SK-N-SH treated with all-trans-retinoic acid at 6 μM for 48 hours (cell line): ENCODE measurements around the gene DNAH9.

Experiments used
- CREB5 ChIP-seq: fragments of 250-450 bp; sonication (Bioruptor Pico); IDR thresholded peaks from 2 replicates; pipeline ENCODE4 v1.5.1; 2020; ENCODE audit warnings: low read depth, mild to moderate bottlenecking, moderate library complexity
- CSDC2 ChIP-seq: fragments of 250-450 bp; sonication (Bioruptor Pico); IDR thresholded peaks from 2 replicates; pipeline ENCODE4 v1.5.0; 2020; ENCODE audit warnings: mild to moderate bottlenecking, moderate library complexity
- CSRNP3 ChIP-seq: fragments of 250-450 bp; sonication (Bioruptor Pico); IDR thresholded peaks from 2 replicates; pipeline ENCODE4 v1.5.1; 2021; ENCODE audit warnings: mild to moderate bottlenecking, moderate library complexity
- ISL1 ChIP-seq: fragments of 250-450 bp; sonication (Bioruptor Pico); IDR thresholded peaks from 2 replicates; pipeline ENCODE4 v2.1.2; 2022; ENCODE audit warnings: mild to moderate bottlenecking, moderate library complexity
- PATZ1 ChIP-seq: fragments of 250-450 bp; sonication (Bioruptor Pico); IDR thresholded peaks from 2 replicates; pipeline ENCODE4 v1.8.0; 2020; ENCODE audit warnings: mild to moderate bottlenecking, moderate library complexity, borderline replicate concordance
- RARB ChIP-seq: fragments of 250-450 bp; sonication (Bioruptor Pico); IDR thresholded peaks from 2 replicates; pipeline ENCODE4 v1.8.0; 2021; ENCODE audit warnings: mild to moderate bottlenecking, moderate library complexity
- SNAI2 ChIP-seq: fragments of 250-450 bp; sonication (Bioruptor Pico); IDR thresholded peaks from 2 replicates; pipeline ENCODE4 v1.5.0; 2020; ENCODE audit warnings: mild to moderate bottlenecking, moderate library complexity
- TCF4 ChIP-seq: fragments of 250-450 bp; sonication (Bioruptor Pico); IDR thresholded peaks from 2 replicates; pipeline ENCODE4 v1.8.0; 2021; ENCODE audit warnings: mild to moderate bottlenecking, moderate library complexity, borderline replicate concordance
- ZC3H10 ChIP-seq: fragments of 250-450 bp; sonication (Bioruptor Pico); IDR thresholded peaks from 2 replicates; pipeline ENCODE4 v1.5.1; 2021; ENCODE audit warnings: mild to moderate bottlenecking, moderate library complexity
- ZFP30 ChIP-seq: fragments of 450-650 bp; formaldehyde crosslinking; IDR thresholded peaks from 2 replicates; pipeline ENCODE4 v1.5.0; 2022; ENCODE audit warnings: mild to moderate bottlenecking, moderate library complexity
- ZNF565 ChIP-seq: fragments of 450-650 bp; formaldehyde crosslinking; conservative IDR thresholded peaks from 2 replicates; pipeline ENCODE4 v1.5.0; 2020; ENCODE audit warnings: low read depth, mild to moderate bottlenecking, moderate library complexity
- ZNF8 ChIP-seq: fragments of 450-650 bp; formaldehyde crosslinking; IDR thresholded peaks from 2 replicates; pipeline ENCODE4 v1.5.0; 2020; ENCODE audit warnings: mild to moderate bottlenecking, moderate library complexity

- TF ChIP-seq CSDC2 (CRISPR knock-in tag) (no peak), CREB5 (CRISPR knock-in tag) (no peak), PATZ1 (no peak), ZFP30 (CRISPR knock-in tag) (no peak), ZNF565 (no peak), RARB (CRISPR knock-in tag) (no peak), TCF4 (CRISPR knock-in tag) (no peak), SNAI2 (CRISPR knock-in tag) (no peak), ZNF8 (CRISPR knock-in tag) (no peak), CSRNP3 (CRISPR knock-in tag) (no peak), ISL1 (CRISPR knock-in tag) (no peak), ZC3H10 (no peak)
Observed at GRCh38 chr17:11598274-11599221, at the start of gene DNAH9.
